HEK293 (cell line): Measurements from ENCODE around the gene ARMC3.

ENCODE experiments used
- CTCF ChIA-PET: fragments of 350-600 bp; formaldehyde crosslinking; extraction: SDS; loops from one replicate; lab custom pipeline; 2021; ENCODE audit warnings: antibody characterized with exemption; lab: Yijun Ruan, JAX
- POLR2A ChIA-PET: fragments of 300-600 bp; formaldehyde crosslinking; extraction: SDS; loops from one replicate; lab custom pipeline; 2020; ENCODE audit warnings: antibody characterized with exemption, inconsistent platforms; lab: Yijun Ruan, JAX
- H3K27ac ChIP-seq: fragments of 200-500 bp; sonication (Bioruptor generic); 2 replicates; pipeline ENCODE4 v1.5.1; 2014; ENCODE audit warnings: low read depth, low read length, control low read depth, inconsistent platforms; ENCODE audit errors: extremely low read depth
- H3K36me3 ChIP-seq, 2 experiments: fragments of 200-500 bp in 1 of 2; sonication (Bioruptor generic) in 1 of 2; 1 replicate in 1 of 2; 2 replicates in 1 of 2; pipeline ENCODE4 v1.5.1; 2014 to 2017; ENCODE audit warnings: inconsistent platforms in 2 of 2, low read length in 2 of 2; ENCODE audit not compliant: control insufficient read depth in 2 of 2, insufficient read depth in 1 of 2
- H3K4me1 ChIP-seq: fragments of 200-500 bp; sonication (Bioruptor generic); 2 replicates; pipeline ENCODE4 v1.5.1; 2014; ENCODE audit warnings: mild to moderate bottlenecking, low read length, inconsistent platforms; ENCODE audit not compliant: control insufficient read depth, insufficient read depth
- H3K4me3 ChIP-seq: 2 replicates; pipeline ENCODE4 v1.5.1; 2011; ENCODE audit warnings: low read depth, mild to moderate bottlenecking, control low read depth, low read length, moderate library complexity
- H3K9me3 ChIP-seq: fragments of 200-500 bp; sonication (Bioruptor generic); 2 replicates; pipeline ENCODE4 v1.5.1; 2014; ENCODE audit warnings: low read depth, low read length, inconsistent platforms; ENCODE audit not compliant: control insufficient read depth, insufficient read depth
- BCL11A ChIP-seq: fragments of 450-650 bp; formaldehyde crosslinking; IDR thresholded peaks from 2 replicates; pipeline ENCODE4 v1.5.1; 2016; ENCODE audit warnings: low read depth, missing biosample characterization, missing genetic modification characterization
- EGR2 ChIP-seq: fragments of 450-650 bp; formaldehyde crosslinking; IDR thresholded peaks from 2 replicates; pipeline ENCODE4 v1.5.1; 2016; ENCODE audit warnings: low read depth, missing biosample characterization, missing genetic modification characterization
- GLIS1 ChIP-seq: fragments of 450-650 bp; formaldehyde crosslinking; IDR thresholded peaks from 2 replicates; pipeline ENCODE4 v1.5.1; 2016; ENCODE audit warnings: missing biosample characterization, missing genetic modification characterization
- HOXD13 ChIP-seq: sonication (generic); formaldehyde crosslinking; IDR thresholded peaks from 2 replicates; pipeline ENCODE4 v1.8.0; 2022; ENCODE audit warnings: missing genetic modification reagents, borderline replicate concordance
- KLF1 ChIP-seq: fragments of 450-650 bp; formaldehyde crosslinking; IDR thresholded peaks from 2 replicates; pipeline ENCODE4 v1.5.1; 2016; ENCODE audit warnings: missing biosample characterization, missing genetic modification characterization
- KLF10 ChIP-seq: fragments of 450-650 bp; IDR thresholded peaks from 2 replicates; pipeline ENCODE4 v1.5.1; 2018; ENCODE audit warnings: missing biosample characterization, mild to moderate bottlenecking, missing genetic modification characterization
- MEIS1 ChIP-seq: sonication (generic); formaldehyde crosslinking; IDR thresholded peaks from 2 replicates; pipeline ENCODE4 v1.8.1; 2022; ENCODE audit warnings: missing genetic modification reagents, mild to moderate bottlenecking, borderline replicate concordance
- ZBTB49 ChIP-seq: fragments of 450-650 bp; formaldehyde crosslinking; IDR thresholded peaks from 2 replicates; pipeline ENCODE4 v1.5.1; 2016; ENCODE audit warnings: missing biosample characterization, missing genetic modification characterization, low read depth
- ZBTB6 ChIP-seq: fragments of 450-650 bp; formaldehyde crosslinking; IDR thresholded peaks from 2 replicates; pipeline ENCODE4 v1.5.1; 2017; ENCODE audit warnings: missing biosample characterization, missing genetic modification characterization
- ZBTB7A ChIP-seq: fragments of 450-650 bp; formaldehyde crosslinking; IDR thresholded peaks from 2 replicates; pipeline ENCODE4 v1.5.1; 2016; ENCODE audit warnings: low read depth, missing biosample characterization, missing genetic modification characterization
- ZFHX2 ChIP-seq: fragments of 450-650 bp; formaldehyde crosslinking; conservative IDR thresholded peaks from 2 replicates; pipeline ENCODE4 v1.5.1; 2016; ENCODE audit warnings: missing biosample characterization, missing genetic modification characterization
- ZNF114 ChIP-seq: fragments of 450-650 bp; formaldehyde crosslinking; IDR thresholded peaks from 2 replicates; pipeline ENCODE4 v1.5.0; 2017; ENCODE audit warnings: missing biosample characterization, missing genetic modification characterization
- ZNF18 ChIP-seq: fragments of 450-650 bp; formaldehyde crosslinking; IDR thresholded peaks from 2 replicates; pipeline ENCODE4 v1.5.1; 2016; ENCODE audit warnings: missing biosample characterization, missing genetic modification characterization
- ZNF214 ChIP-seq: fragments of 450-650 bp; formaldehyde crosslinking; IDR thresholded peaks from 2 replicates; pipeline ENCODE4 v1.5.1; 2017; ENCODE audit warnings: missing biosample characterization, mild to moderate bottlenecking, missing genetic modification characterization, borderline replicate concordance
- ZNF24 ChIP-seq: fragments of 450-650 bp; formaldehyde crosslinking; IDR thresholded peaks from 2 replicates; pipeline ENCODE4 v1.5.1; 2016; ENCODE audit warnings: missing biosample characterization, missing genetic modification characterization
- ZNF274 ChIP-seq, 2 experiments: fragments of 200-500 bp in 1 of 2; fragments of 450-650 bp in 1 of 2; sonication (Bioruptor generic) in 1 of 2; formaldehyde crosslinking in 1 of 2; IDR thresholded peaks; 2 replicates each; pipeline versions ENCODE4 v1.5.1 to v1.6.1; 2014 to 2016; ENCODE audit warnings: borderline replicate concordance in 1 of 2, inconsistent platforms in 1 of 2, low read length in 1 of 2, missing biosample characterization in 1 of 2, missing genetic modification characterization in 1 of 2
- ZNF335 ChIP-seq: fragments of 450-650 bp; formaldehyde crosslinking; conservative IDR thresholded peaks from 2 replicates; pipeline ENCODE4 v1.5.1; 2016; ENCODE audit warnings: missing biosample characterization, missing genetic modification characterization
- ZNF341 ChIP-seq: fragments of 450-650 bp; formaldehyde crosslinking; IDR thresholded peaks from 2 replicates; pipeline ENCODE4; 2016; ENCODE audit warnings: low read depth, missing biosample characterization, missing genetic modification characterization
- ZNF366 ChIP-seq: fragments of 450-650 bp; formaldehyde crosslinking; conservative IDR thresholded peaks from 2 replicates; pipeline ENCODE4 v1.5.1; 2016; ENCODE audit warnings: missing biosample characterization, missing genetic modification characterization
- ZNF416 ChIP-seq: fragments of 450-650 bp; formaldehyde crosslinking; IDR thresholded peaks from 2 replicates; pipeline ENCODE4 v1.5.1; 2016; ENCODE audit warnings: missing biosample characterization, missing genetic modification characterization
- ZNF488 ChIP-seq: fragments of 450-650 bp; formaldehyde crosslinking; IDR thresholded peaks from 2 replicates; pipeline ENCODE4 v1.5.1; 2016; ENCODE audit warnings: missing biosample characterization, missing genetic modification characterization
- ZNF544 ChIP-seq: fragments of 450-650 bp; formaldehyde crosslinking; IDR thresholded peaks from 2 replicates; pipeline ENCODE4 v1.5.0; 2017; ENCODE audit warnings: missing biosample characterization, missing genetic modification characterization
- ZNF549 ChIP-seq: fragments of 450-650 bp; IDR thresholded peaks from 2 replicates; pipeline ENCODE4 v1.5.1; 2018; ENCODE audit warnings: missing biosample characterization, missing genetic modification characterization, mild to moderate bottlenecking, inconsistent platforms, moderate library complexity
- ZNF596 ChIP-seq: fragments of 450-650 bp; IDR thresholded peaks from 2 replicates; pipeline ENCODE4 v1.5.0; 2018; ENCODE audit warnings: missing biosample characterization, mild to moderate bottlenecking, missing genetic modification characterization, moderate library complexity
- ZNF621 ChIP-seq: fragments of 450-650 bp; formaldehyde crosslinking; IDR thresholded peaks from 2 replicates; pipeline ENCODE4 v1.5.1; 2017; ENCODE audit warnings: missing biosample characterization, missing genetic modification characterization
- TF ChIP-seq, protein P1 (sequence below): fragments of 450-650 bp; formaldehyde crosslinking; IDR thresholded peaks from 2 replicates; pipeline ENCODE4 v1.5.1; 2016; ENCODE audit warnings: missing biosample characterization, missing genetic modification characterization

The ARMC3 gene

DNA sequence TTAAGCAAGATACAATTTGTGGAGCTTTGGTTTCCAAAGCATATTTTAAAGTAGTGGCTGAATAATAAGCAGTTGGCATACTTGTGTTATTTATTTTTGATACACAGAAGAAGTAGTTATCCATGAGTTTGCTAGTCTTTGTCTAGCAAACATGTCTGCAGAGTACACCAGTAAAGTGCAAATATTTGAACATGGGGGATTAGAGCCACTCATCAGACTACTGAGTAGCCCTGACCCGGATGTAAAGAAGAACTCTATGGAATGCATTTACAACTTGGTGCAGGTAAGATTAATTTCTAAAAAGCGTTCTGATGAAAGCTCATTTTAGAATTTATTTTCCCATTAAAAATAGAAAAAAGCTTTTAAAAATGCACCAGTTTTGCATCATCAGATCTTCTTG, 31.4 kb downstream of the ARMC3 start:
- Histone ChIP-seq H3K4me3 (no peak overlapping the region), H3K27ac (no peak overlapping the region), H3K9me3 (no peaks in the 10 kb centered on the region), H3K36me3 (no peaks in the 10 kb centered on the region), H3K4me1 (no peaks in the 10 kb centered on the region)
- POLR2A ChIA-PET: no interaction called here
- TF ChIP-seq ZBTB49 (no peak), ZNF596 (tag by site-specific recombination) (no peak), ZNF214 (tag by site-specific recombination) (no peak), ZFHX2 (tag by site-specific recombination) (no peak), KLF1 (tag by site-specific recombination) (no peak), ZNF416 (tag by site-specific recombination) (no peak), MEIS1 (CRISPR knock-in tag) (no peak), GLIS1 (no peak), ZNF544 (tag by site-specific recombination) (no peak)
- CTCF ChIA-PET: interaction anchor here (0.6 to 0.7 kb wide), 2 partner anchors 8 to 970 kb away, joined by 3 to 4 read pairs; no protein-coding TSS in a partner anchor

DNA sequence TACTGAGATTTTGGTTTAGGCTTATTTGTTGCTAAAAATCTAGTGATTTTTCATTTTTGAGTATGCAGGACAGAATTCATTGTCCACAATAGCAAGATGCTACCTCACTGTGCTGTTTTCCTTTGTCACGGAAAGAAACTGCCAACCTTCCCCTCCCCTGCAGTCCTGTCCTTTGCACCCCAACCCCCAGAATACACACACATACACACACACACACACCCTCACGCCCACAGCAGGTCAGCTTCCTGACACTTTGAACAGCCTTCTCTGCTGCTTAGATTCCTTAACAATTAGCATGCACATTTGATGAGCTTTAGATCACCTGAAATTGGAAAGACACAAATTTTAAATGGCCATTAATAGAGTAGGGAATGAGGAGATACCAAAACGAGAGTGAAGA, 32.1 kb downstream of the ARMC3 start:
- CTCF ChIA-PET: interaction anchor here (0.6 kb wide), 1 partner anchor 8 kb away, joined by 3 read pairs; no protein-coding TSS in a partner anchor
- TF ChIP-seq HOXD13 (CRISPR knock-in tag) (no peak), ZFHX2 (tag by site-specific recombination) (0 out of 2 replicates have a peak, but pooled peaks have one; percentile 28), ZNF274 (IDR thresholded peaks at IDR 0.05; ENCODE audit: low read length) (no peak), ZNF274 (tag by site-specific recombination; IDR thresholded peaks at IDR 0.05; ENCODE audit: borderline replicate concordance) (no peak), ZBTB7A (tag by site-specific recombination) (no peak), ZNF335 (tag by site-specific recombination) (no peak), EGR2 (tag by site-specific recombination) (peak; percentile 54; the same call in 1 of the 2 replicates)
- TF ChIP-seq, protein P1, sequence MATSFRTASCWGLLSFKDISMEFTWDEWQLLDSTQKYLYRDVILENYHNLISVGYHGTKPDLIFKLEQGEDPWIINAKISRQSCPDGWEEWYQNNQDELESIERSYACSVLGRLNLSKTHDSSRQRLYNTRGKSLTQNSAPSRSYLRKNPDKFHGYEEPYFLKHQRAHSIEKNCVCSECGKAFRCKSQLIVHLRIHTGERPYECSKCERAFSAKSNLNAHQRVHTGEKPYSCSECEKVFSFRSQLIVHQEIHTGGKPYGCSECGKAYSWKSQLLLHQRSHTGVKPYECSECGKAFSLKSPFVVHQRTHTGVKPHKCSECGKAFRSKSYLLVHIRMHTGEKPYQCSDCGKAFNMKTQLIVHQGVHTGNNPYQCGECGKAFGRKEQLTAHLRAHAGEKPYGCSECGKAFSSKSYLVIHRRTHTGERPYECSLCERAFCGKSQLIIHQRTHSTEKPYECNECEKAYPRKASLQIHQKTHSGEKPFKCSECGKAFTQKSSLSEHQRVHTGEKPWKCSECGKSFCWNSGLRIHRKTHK (tag by site-specific recombination): no peak
- POLR2A ChIA-PET: no interaction called here
- H3K4me1 ChIP-seq: no peaks in the 10 kb centered on the region
- H3K36me3 ChIP-seq: no peaks in the 10 kb centered on the region
- H3K27ac ChIP-seq: no peak overlapping the region
- H3K9me3 ChIP-seq: no peaks in the 10 kb centered on the region
- no peak overlapping the region for H3K4me3 ChIP-seq

GRCh38 chr10:22962817-22963216, 35.0 kb downstream of the ARMC3 start:
- Histone ChIP-seq H3K4me3 (no peak overlapping the region), H3K36me3 (no peaks in the 10 kb centered on the region), H3K27ac (no peak overlapping the region), H3K4me1 (peaks cover under 1% of the 10 kb centered on the region; the same call in 1 of the 2 replicates), H3K9me3 (no peaks in the 10 kb centered on the region)
- CTCF ChIA-PET: no interaction called here
- POLR2A ChIA-PET: no interaction called here
- TF ChIP-seq ZNF18 (tag by site-specific recombination) (no peak), ZNF621 (tag by site-specific recombination) (no peak), ZNF549 (tag by site-specific recombination) (no peak), KLF10 (tag by site-specific recombination) (no peak), ZNF114 (tag by site-specific recombination) (no peak), ZBTB6 (no peak), ZNF341 (tag by site-specific recombination) (no peak), ZNF488 (tag by site-specific recombination) (no peak), ZNF366 (tag by site-specific recombination) (no peak), BCL11A (no peak), ZNF24 (no peak)
